ENCODE measurements around the gene ANKRA2.

Gene ANKRA2, protein sequence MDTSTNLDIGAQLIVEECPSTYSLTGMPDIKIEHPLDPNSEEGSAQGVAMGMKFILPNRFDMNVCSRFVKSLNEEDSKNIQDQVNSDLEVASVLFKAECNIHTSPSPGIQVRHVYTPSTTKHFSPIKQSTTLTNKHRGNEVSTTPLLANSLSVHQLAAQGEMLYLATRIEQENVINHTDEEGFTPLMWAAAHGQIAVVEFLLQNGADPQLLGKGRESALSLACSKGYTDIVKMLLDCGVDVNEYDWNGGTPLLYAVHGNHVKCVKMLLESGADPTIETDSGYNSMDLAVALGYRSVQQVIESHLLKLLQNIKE

DNA sequence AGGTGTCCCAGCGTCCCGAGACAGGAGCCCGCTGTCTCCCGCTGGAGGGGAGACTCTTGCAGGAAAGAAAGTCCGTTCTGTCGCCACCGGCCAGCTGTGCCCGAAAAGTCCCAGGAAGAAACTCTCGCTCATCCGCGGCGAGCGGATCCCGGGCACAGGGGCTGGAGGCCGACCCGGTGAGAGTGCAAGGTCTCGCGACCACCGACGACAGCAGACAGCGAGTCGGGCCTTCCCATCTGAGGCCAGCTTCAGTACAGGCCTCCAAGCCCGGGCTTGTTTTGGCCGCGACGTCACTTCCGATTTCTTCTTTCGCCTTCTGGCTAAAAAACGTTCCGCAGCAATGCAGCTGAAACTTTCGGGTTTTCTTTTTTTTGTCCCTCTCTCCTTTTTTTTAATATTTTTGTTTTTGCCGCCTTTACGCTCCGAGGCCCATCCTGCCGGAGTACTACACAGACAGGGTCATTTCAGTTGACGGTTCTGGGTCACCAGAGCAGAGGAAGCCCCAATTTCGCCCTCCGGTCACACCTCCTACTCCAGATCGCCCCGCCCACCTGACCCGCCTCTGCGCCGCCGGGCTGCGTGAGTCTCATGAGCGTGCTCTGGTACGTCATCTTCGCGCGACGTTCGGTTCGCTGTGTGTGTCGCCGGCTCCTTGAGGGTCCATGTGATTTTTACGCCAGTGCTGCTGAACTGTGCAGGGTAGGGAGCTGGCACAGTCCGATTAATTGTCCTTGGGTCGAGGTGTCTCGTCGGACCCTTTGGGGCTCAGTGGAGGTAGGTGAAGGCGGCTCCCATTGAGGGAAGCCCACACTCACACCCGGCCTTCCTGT is at the start of gene ANKRA2, which contains the start of gene UTP15:
ANKRA2 (minus strand) TSS at position 501 of the 830 bp plus-strand sequence. CDS start 2,758 bp downstream, outside the sequence.
UTP15 (plus strand) TSS at position 605 of the 830 bp plus-strand sequence. CDS start 1,602 bp downstream, outside the sequence.
- DNase-seq: peak; percentile 99

DNA sequence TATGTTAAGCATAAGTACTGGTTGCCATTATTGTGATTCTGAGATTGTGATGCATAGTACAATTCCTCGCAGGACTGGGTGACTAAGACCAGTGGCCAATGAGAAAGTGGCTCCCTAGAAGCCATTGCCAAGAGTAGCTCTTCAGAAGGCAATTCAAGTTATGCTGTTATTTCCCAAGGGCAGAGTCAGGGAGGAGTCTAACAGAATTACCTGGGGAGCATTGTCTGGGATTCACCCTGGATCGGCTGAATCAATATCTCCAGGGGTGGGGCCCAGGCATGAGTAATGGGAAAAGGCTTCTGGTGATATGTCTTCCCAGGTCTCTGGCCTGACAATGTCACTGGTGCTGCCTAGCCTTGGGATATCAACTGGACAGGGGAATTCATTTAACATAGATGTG is 49.6 kb upstream of the ANKRA2 start:
- DNase-seq: no peak

DNA sequence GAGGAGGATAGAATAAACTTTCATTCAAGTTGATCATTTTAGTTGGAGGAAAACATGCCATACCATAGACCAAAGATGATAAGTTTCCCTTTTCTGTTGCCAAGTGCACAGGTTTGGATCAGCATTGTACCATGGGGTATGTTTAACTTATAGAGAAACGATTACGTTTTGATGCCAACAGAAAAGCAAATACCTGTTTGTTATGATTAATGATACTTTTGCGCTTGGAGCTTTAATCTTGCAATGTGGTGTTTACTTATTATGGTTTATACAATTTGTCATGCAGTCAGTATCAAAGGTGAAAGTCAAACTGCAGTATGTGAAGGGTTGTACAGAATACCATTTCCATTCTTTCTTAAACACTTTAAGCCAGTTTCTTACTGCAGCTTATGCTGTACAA is 47.4 kb upstream of the ANKRA2 start:
- DNase-seq: no peak

DNA sequence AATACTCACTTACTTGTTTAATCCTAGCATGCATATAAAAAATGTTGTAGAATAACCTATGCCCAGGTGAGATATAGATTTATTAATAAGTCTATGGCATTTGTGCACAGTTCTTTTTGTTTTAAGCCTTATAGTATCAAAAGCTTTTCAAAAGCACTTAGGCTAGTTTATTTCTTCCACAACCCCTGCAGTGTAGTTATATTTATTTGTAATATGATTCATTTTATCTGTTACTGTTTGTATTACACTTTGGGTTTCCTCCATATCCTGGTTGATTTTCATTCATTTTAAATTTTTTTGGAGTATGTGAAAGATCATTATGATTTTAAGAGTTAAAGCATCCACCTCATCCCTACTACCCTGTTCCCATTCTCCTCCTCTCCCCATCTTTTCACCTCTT is 41.8 kb upstream of the ANKRA2 start:
- DNase-seq: no peak

DNA sequence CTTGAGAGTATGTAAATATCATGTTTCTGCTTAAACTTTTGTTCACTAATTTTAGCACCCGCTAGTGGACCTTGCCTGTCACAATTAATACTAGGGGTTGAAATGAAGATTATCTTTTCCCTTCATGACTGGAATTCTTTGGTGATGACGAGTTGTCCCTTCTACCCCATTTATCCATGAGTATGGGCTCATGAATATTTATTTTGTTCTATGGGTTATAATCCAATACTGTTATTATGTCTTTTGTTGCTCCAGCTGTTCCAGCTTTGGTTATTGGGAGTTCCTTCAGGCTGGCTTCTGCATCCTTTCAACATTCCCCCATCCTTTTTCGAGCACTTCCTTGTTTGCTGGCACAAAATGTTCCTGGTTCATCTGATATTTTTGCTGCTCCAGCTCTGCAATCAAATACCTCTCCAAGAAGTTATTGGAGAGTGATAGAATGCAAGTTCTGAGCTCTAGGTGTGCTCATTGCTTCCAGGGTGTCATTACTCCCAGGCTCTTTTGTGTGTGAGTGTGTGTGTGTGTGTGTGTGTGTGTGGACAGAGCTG is 40.8 kb upstream of the ANKRA2 start:
- no peak for DNase-seq

DNA sequence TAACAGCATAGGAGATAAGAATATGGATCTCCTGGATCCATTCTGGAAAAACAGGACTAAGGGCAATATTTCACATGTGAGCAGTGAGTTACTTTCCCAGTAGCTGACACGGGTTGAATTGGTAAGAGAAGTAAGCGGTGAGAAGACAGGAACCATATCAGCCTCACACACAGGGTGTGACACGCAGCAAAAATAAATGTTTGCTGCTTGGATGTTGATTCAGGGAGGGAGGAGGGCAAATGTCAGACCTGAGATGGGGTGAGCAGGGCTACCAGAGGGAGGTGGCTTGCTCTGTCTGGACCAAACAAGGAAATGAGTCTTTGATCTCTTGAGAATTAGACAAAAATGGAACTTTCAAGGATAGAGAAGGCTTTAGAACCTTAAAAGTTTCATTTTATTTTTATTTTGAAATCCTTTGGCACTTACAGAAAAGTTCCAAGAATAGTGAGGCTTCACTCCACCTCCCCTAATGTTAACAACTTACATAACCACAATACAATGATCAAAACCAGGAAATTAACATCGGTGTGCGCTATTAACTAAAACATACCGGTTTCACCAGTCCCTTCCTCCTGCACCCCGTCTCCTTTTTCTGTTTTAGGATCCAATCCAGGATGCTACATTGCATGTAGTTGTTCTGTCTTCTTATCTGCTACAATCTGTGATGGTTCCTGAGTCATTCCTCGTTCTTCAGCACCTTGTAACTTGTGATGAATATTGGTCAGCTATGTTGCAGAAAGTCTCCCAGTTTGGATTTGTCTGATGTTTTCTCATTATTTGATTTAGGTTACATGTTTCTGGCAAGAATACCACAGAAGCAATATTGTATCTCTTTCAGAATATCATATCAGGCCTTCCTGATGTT is 40.0 kb upstream of the ANKRA2 start:
- DNase-seq: no peak

DNA sequence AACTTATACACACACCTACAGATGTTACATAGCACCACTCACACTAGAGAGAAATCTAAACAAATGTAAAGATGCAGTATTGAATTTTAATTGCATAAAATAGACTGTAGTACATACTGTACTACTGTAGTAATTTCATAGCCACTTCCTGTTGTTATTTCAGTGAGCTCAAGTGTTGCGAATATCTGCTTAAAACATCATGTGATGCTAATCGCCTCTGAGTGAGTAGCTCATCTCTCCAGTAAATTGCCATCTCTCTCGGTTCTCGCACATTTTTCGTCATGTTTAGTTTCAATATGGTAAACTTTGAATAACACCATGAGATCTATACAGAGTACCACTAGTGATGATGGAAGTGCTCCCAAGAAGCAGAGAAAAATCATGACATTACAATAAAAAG is 38.6 kb upstream of the ANKRA2 start:
- DNase-seq: no peak

DNA sequence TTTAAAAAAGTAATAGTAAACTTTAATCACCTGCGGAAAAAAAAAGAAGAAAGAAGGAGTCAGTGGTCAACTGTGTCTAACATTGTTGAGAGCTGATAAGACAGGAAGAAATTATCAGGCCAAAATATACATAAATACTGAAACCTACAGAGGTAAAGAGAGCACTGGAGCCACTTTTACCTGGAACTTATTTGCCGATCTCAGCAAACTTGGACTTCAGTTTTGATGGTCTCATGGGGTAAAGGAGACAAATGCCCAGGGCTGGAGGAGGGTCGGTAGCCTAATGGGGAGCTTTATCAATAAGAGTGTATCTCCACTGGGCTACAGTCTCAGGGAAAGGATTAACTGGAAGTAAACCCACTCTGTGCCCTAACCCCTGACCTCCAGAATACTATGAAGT is 33.9 kb upstream of the ANKRA2 start:
- DNase-seq: no peak

DNA sequence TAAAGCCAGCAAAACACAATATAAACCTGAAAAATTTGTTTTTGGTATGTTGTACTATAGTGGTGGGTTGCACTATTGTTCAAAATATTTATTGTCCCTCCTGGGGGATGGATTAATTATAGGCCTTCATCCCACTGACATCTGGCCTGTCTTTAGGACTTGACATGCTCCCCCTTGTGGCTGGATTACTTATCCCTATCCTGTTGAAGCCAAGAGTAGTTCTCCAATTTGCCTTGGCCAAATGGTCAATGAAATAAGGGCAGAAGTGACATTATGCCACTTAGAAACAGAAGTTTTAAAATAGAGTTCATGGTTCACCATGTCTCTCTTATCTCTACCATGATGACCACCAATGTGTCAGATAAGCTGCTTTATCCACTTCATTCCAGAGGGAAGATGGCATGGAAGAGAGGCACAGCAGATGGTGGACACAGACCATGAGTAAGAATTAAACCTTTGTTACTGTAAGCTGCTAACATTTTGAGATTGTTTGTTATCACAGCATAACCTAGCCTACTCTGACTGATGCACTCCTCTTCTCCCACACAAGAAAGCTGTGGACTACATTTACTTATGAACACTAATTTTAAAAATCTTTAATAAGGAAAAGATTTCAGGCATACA is 31.4 kb upstream of the ANKRA2 start:
- DNase-seq: no peak

DNA sequence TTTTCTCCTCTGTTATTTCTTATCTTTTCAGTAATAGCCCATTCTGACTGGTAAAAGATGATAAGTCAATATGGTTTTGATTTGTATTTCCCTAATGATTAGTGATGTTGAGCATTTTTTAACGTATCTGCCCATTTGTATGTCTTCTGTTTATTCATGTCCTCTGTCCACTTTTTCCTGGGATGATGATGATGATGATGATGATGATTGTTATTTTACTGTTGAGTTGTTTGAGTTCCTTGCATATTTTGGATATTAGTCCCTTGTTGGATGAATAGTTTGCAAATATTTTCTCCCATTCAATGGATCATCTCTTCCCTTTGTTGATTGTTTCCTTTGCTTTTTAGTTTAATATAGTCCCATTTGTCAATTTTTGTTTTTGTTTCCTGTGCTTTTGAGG is 27.1 kb upstream of the ANKRA2 start:
- no peak for DNase-seq

DNA sequence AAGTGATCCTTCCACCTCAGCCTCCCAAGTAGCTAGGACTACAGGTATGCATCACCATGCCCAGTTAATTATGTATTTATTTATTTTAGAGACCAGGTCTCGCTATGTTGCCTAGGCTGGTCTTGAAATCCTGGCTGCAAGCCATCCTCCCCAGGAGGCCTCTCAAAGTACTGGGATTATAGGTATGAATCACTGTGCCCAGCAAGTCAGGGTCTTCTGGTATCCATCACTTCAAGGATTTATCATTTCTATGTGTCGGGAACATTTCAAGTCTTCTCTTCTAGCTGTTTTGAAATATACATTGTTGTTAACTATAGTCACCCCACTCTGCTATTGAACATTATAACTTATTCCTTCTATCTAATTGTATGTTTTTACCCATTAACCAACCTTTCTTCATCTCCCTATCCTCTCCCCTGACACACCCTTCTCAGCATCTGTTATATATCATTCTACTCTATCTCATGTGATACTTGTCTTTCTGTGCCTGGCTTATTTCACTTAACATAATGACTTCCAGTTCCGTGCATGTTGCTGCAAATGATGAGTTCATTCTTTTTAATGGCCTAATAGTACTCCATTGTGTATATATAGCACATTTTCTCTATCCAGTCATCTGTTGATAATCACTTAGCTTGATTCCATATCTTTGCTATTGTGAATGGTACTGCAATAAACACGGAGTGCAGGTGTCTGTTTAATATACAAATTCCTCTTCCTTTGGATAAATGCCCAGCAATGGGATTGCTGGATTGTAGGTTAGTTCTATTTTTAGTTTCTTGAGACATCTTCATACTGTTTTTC is 26.5 kb upstream of the ANKRA2 start:
- DNase-seq: no peak

DNA sequence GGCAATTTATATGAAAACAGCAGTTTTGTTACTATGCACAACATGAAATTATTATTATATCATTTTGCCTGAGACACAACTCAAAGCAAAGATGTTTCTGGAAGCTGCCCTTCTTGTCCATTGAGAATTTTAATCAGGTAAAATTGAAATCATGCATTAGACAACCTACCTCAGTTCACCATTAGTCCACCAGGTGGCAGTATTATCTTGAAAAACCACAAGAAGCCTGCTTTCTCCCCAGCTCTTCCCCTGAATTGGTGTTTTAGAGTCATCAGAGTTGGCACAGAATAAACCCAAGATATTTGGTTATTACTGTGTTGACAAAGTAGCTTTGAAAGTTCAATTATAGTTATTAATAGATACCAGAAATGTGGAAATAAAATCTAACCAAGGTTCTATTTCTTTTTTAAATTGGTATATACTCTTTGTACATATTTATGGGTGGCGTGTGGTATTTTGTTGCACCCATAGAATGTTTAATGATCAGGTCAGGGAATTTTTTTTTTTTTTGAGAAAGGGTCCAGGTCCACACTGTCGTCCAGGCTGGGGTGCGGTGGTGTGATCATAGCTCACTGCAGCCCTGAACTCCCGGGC is 25.8 kb upstream of the ANKRA2 start:
- no peak for DNase-seq

DNA sequence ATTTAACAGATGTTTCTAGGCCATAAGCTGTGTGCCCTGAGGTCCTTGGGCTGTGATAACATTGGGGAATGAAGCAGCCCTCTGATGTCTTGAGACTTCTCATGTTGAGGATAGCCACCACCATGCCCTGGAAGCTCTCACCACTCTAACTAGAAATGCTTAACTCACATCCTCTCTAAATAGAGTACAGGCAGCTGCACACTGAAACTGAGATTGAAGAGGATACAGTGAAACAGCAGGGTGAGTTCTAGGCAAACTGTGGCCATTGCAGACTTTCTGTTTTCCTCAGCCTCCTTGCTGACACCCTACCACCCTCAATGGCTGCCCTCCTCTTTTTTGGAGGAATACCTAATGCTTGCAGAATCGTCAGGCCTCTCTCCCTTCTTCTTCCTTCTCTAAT is 22.5 kb upstream of the ANKRA2 start:
- no peak for DNase-seq

DNA sequence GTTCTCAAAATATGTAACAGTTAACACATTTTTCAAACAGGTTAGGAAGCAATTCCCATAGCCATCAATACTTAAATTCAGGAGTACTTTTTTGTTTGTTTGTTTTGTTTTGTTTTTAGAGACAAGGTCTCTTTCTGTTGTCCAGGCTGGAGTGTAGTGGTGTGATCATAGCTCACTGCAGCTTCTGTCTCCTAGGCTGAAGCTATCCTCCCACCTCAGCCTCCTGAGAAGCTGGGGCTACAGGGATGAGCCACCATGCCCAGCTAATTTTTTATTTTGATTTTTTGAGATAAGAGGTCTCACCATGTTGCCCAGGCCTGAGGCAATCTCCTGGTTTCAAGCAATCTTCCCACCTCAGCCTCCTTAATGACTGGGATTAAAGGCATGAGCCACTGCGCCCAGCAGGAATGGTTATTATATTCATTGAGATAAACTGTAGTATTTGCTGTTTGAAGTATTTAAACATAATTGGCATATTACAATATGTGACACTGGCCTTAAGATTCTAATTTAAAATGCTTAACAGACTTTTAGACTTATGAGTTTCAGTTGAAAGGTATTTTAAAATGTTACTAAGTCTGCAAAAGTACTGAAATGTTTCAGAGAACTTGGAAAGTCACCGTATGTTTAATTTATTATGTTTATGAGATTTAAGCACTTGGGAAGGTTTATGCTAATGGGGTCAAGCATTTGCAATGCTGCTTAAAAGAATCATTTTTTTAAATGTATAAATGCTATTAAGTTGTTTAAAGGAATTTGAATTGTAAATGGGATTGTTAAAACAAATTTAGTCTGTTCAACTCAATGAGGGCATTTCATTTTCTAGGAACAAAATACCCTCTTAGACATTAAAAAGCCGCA is 17.1 kb upstream of the ANKRA2 start:
- DNase-seq: no peak

DNA sequence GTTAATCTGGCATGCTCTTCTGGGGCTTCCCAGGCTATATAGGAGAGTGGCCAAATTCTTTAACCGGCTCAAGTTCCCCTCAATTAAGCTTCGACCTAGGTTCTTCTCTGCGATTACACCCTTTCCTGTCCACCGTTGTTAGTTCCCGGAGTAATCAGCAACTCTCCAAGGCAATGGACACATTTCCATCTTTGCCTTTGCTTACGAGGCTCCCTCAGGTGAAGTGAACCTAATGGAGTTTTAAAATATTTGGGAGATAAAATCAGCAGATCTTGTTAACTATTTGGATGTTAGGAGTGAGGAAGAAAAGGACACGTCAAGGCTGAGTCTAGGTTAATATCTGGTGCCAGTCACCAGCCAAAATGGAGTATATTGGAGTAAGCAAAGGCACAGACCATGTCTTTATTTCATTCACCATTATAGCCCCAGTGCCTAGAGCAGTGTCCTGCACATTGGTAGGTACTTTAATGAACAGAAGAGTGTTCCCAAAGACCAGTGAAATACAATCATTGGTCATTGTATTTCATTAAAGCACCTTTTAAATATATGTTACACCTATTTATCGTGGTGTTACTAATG is 619 bp upstream of the ANKRA2 start:
- no peak for DNase-seq

DNA sequence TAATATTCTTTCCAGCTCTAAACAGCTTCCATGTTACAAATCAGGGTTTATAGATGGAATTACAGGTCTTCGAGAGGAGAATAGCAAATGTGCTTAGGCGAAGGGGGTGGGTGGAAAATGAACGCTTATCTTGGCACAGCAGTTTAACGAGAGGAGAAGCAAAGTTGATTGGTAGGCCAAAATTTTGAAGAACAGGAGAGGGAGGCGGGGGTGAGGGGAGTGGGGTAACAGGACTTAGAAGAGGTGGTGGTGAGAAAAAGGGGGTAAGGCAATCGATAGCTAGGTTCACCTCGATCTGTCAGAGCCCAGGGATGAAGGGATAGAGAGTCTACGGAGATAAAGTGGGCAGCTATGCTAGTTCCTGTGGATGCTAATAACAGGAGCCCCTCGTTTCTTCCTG is 764 bp downstream of the ANKRA2 start:
- peak; percentile 17 for DNase-seq

DNA sequence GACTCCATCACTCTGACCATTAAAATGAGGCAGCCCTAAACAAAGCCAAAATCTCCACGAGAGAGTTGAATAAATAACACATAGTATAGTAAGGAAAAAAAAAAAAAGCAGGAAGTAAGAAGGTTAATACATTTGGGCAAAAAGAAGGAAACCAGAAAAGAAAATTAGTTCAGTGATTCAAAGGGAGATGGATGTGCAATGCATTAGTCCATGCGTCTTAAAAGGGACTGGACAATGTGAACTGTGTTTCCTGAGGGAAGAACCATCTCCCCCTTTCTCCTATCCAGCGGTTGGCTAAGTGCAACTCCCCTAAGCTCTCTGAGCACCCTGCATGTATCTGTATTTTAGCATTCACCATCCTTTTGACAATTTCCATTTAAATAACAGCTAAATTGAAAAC is 1.4 kb downstream of the ANKRA2 start:
- no peak for DNase-seq

DNA sequence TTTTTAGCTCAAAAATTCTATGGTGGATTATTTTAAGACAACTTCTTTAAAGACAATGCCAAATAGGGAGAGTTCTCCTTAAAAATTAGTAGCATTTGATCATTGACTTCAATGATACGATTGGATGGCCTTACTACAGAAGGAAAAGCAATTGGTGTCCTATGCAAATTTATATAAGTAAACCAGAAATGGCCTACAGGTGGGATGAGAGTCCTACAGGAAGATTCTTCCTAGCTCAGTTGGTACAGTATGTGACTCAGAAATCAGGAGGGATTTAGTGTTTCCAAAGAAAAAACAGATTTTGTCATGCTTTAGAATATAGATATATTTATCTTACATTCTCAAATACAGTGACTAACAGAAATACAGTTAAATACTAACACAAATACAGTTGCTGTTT is 6.5 kb downstream of the ANKRA2 start:
- DNase-seq: no peak

DNA sequence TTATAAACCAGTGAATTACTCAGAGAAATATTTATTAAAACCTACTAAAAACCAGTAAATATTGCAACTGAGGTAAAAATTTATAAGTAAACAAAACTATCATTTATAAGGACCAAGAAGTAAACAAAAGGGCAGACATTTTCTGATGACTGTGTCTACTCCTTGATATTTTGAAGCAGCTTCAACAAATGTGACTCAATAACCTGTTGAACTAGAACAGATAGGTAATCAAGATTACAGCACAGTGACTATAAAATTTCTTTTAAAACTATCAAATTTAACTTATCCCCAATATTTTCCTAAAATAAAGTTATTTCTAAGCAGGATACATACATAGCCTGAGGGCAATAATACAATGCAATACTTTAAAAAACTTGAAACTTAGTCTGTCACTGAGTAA is 12.8 kb downstream of the ANKRA2 start:
- DNase-seq: no peak

DNA sequence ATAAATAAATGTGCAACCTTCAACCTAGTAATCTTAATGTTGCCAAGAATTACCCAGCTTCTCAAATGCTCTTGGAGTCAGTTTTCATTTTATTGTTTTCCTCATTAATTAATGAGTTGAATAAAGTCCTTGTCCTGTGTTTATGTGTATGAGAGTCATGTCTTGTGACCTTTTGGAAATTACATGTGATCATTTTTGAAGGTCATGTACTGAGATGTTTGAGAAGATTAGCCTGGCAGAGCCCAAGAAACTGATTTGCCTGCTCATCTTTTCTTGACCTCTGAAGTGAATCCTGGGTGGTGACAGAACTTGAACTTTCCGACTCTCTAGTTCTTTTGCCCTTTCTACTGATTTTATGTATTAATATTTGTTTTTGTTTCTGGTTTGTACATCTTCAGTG is 15.4 kb downstream of the ANKRA2 start:
- DNase-seq: no peak
